HCT116 (cell line): ENCODE data around the gene LDAH.

Experiments used
- CEBPB ChIP-seq: IDR thresholded peaks from 2 replicates; pipeline ENCODE4 v1.6.1; 2012; ENCODE audit warnings: low read depth
- EZH2phosphoT487 ChIP-seq: fragments of 200-600 bp; IDR thresholded peaks from 2 replicates; pipeline ENCODE4 v1.6.1; 2018; ENCODE audit warnings: antibody characterized with exemption, borderline replicate concordance
- MAX ChIP-seq: IDR thresholded peaks from 2 replicates; pipeline ENCODE4 v1.6.1; 2012
- ZNF274 ChIP-seq: fragments of 200-500 bp; sonication (Bioruptor generic); IDR thresholded peaks from 2 replicates; pipeline ENCODE4 v1.6.1; 2014; ENCODE audit warnings: mild to moderate bottlenecking, low read depth, low read length, inconsistent platforms
- TF ChIP-seq, protein P1 (sequence below), 3 experiments: fragments of 200-600 bp in 1 of 3; sonication (generic) in 1 of 3; IDR thresholded peaks in 2 of 3; conservative IDR thresholded peaks in 1 of 3; 2 replicates each; pipeline ENCODE4 v1.5.1; 2012 to 2017; ENCODE audit warnings: low read depth in 2 of 3, low read length in 2 of 3, antibody characterized with exemption in 1 of 3, borderline replicate concordance in 1 of 3, control low read depth in 1 of 3, mild to moderate bottlenecking in 1 of 3, mixed read lengths in 1 of 3, mixed run types in 1 of 3, moderate library complexity in 1 of 3; ENCODE audit not compliant: insufficient read depth in 1 of 3

DNA sequence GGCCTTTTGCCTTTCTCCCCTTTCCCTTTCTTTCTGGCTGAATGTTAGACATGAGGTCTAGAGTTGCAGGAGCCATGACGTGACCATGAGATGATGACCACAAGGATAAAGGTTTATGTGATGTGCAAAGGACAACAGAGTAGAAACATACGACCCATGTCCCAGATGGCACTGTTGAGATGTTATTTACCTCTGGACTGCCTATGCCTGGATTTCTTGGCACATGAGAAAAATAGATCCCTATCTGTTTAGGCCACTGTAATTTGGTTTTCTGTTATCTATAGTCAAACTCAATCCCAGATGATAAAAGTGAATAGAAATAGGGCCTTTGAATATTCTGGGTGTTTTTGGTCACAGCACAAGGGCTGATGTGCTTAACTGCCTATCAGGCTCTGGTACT lies 97.1 kb downstream of the LDAH start:
- TF ChIP-seq, protein P1, sequence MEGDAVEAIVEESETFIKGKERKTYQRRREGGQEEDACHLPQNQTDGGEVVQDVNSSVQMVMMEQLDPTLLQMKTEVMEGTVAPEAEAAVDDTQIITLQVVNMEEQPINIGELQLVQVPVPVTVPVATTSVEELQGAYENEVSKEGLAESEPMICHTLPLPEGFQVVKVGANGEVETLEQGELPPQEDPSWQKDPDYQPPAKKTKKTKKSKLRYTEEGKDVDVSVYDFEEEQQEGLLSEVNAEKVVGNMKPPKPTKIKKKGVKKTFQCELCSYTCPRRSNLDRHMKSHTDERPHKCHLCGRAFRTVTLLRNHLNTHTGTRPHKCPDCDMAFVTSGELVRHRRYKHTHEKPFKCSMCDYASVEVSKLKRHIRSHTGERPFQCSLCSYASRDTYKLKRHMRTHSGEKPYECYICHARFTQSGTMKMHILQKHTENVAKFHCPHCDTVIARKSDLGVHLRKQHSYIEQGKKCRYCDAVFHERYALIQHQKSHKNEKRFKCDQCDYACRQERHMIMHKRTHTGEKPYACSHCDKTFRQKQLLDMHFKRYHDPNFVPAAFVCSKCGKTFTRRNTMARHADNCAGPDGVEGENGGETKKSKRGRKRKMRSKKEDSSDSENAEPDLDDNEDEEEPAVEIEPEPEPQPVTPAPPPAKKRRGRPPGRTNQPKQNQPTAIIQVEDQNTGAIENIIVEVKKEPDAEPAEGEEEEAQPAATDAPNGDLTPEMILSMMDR (IDR thresholded peaks at IDR 0.05 in 2 of 3, conservative IDR thresholded peaks at IDR 0.05 in 1 of 3; ENCODE audit: borderline replicate concordance in 1 of 3, insufficient read depth in 1 of 3, low read depth in 2 of 3, low read length in 2 of 3), result no peak
- no peak for TF ChIP-seq ZNF274
- no peak for TF ChIP-seq CEBPB
- TF ChIP-seq EZH2phosphoT487, result no peak
- no peak for TF ChIP-seq MAX
